Measurements from ENCODE around the gene GLA.

GLA gene

DNA sequence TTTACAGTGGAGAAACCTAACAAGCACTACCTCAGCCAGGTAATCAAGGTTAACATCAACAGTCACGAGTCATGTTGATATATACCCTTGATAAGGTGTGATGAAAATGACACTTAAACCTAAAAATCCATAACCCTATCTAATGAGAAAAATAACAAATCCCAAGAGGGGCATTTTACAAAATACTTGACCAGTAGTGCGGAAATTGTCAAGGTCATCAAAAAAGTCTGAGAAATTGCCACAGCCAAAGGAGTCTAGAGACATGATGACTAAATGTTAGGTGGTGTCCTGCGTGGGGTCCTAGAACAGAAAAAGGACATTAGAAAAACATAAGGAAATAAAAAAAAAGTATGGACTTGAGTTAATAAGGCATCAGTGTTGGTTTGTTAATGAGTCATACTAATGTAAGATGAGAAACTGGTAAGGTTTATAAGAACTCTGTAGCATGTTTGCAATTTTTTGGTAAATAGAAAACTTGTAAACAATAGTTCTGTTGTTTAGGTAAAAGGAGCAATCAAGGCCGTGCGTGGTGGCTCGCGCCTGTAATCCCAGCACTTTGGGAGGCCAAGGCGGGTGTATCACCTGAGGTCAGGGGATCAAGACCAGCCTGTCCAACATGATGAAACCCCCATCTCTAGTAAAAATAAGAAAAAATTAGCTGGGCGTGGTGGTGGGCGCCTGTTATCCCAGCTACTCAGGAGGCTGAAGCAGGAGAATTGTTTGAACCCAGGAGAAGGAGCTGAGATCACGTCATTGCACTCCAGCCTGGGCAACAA lies 14.0 kb downstream of the GLA start:
- H3K4me3 ChIP-seq (ENCODE audit: low read depth, low read length), result no peak overlapping the region
- TF ChIP-seq, protein P1, sequence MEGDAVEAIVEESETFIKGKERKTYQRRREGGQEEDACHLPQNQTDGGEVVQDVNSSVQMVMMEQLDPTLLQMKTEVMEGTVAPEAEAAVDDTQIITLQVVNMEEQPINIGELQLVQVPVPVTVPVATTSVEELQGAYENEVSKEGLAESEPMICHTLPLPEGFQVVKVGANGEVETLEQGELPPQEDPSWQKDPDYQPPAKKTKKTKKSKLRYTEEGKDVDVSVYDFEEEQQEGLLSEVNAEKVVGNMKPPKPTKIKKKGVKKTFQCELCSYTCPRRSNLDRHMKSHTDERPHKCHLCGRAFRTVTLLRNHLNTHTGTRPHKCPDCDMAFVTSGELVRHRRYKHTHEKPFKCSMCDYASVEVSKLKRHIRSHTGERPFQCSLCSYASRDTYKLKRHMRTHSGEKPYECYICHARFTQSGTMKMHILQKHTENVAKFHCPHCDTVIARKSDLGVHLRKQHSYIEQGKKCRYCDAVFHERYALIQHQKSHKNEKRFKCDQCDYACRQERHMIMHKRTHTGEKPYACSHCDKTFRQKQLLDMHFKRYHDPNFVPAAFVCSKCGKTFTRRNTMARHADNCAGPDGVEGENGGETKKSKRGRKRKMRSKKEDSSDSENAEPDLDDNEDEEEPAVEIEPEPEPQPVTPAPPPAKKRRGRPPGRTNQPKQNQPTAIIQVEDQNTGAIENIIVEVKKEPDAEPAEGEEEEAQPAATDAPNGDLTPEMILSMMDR (IDR thresholded peaks at IDR 0.05; ENCODE audit: control insufficient read depth, extremely low read depth, insufficient read depth), result no peak
- no peak for DNase-seq (ENCODE audit: low read depth)

DNA sequence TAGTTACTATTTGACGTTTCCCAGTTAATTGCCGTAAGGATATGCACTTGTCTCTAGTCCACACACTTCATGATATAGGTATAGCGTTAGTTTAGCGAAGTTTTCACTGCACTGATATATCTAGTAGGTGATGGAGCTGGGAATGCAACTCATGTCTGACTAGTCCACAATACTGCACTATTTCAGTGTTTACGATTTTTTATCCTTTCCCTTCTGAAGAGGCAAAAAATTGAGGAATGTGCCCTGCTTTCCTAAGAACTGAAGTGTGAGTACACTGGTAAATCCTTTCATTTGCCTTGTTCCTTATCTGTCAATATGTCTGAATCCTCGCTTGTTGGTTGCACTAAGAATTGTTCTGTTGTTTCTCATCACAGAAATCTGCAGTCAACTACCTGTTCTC lies 15.9 kb downstream of the GLA start:
- TF ChIP-seq, protein P1 (IDR thresholded peaks at IDR 0.05; ENCODE audit: control insufficient read depth, extremely low read depth, insufficient read depth), result no peak
- no peak for DNase-seq (ENCODE audit: low read depth)

DNA sequence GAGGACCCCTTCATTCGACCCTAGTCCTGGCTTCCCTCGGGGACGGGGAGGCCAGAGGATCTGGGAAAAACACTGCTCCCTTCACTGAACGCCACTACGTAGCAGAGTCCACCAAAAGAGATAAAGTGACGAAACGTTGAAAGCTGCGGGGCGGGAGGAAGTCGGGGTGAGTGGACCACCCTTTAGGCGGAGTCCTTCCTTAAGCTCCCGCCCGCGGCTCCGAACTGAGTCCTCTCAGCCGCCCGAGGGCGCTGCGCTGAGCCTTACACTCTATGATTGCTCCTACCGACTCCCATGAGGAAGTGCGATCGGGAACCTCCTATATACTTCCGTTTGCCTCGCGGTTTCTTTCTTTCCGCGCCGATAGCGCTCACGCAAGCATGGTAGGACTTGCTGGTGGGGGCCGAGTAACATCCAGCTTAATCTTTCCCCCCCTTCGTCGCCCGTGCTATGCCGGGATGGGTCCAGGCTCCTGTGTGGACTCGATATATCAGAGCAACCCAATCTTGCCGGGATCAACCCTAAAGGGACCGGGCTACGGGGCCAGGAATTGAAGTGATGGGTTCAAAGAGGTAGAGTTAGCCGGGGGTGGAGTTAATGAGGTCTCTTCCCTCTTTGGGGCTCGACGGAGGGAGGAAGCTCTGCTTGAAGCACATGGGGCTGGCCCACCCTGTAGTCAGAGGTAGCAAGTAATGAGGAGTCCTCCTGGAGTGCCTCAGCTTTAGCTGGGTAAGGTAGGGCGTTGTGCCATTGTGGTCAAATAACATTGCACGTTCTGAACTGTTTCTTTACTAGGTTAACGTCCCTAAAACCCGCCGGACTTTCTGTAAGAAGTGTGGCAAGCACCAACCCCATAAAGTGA lies 16.8 kb downstream of the GLA start, which contains the start of gene RPL36A:
RPL36A (plus strand) TSS at position 348 of the 862 bp plus-strand sequence; CDS start at position 381, 33 bp downstream.
- TF ChIP-seq, protein P1 (IDR thresholded peaks at IDR 0.05; ENCODE audit: control insufficient read depth, extremely low read depth, insufficient read depth), result peak; percentile 56
- H3K4me3 ChIP-seq (ENCODE audit: low read depth, low read length), result peak within 1 kb of the TSS; percentile 75
- DNase-seq (ENCODE audit: low read depth), result peak; percentile 72

More for the DNA sequence above, 15.9 kb downstream of the GLA start:
- H3K4me3 ChIP-seq (ENCODE audit: low read depth, low read length), result peak overlapping the region; percentile 75

DNA sequence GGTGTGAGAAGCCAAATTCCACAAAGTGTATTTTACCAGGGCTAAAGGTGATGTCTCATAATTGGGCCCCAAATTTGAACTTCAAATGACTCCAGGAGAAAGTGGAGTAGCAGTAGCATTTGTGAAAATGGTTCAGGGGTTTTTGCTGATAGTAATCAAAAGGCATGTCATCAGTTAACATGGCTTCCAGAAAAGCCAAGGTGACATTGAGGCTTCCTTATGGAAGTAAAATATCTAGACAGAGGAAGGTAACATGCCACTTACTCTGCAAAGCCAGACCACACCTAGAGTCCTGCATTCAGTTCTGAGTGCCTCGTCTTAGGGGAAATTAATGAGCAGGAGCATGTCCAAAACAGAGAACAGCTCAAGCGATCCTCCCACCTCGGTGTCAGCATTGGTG lies 19.1 kb downstream of the GLA start:
- H3K4me3 ChIP-seq (ENCODE audit: low read depth, low read length), result no peak overlapping the region
- TF ChIP-seq, protein P1 (IDR thresholded peaks at IDR 0.05; ENCODE audit: control insufficient read depth, extremely low read depth, insufficient read depth), result no peak
- DNase-seq (ENCODE audit: low read depth), result no peak

DNA sequence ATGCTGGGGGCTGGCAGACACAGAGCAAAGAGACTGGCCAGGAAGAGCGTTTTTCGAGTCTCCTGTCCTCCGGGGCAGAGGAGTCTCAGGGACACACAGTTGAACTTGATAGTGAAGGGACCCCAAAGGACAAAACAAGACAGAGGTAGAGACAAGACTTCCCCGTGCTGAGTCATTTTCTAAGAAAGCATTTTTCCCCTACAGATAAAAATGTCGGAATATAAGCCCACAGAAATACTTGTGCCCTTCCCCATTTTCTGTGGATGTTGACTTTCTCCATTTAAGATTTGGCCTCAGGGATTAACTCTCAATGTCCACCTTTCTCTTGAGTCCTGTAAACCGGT lies 21.2 kb downstream of the GLA start:
- TF ChIP-seq, protein P1 (IDR thresholded peaks at IDR 0.05; ENCODE audit: control insufficient read depth, extremely low read depth, insufficient read depth), result no peak
- no peak for DNase-seq (ENCODE audit: low read depth)
- no peak overlapping the region for H3K4me3 ChIP-seq (ENCODE audit: low read depth, low read length)

DNA sequence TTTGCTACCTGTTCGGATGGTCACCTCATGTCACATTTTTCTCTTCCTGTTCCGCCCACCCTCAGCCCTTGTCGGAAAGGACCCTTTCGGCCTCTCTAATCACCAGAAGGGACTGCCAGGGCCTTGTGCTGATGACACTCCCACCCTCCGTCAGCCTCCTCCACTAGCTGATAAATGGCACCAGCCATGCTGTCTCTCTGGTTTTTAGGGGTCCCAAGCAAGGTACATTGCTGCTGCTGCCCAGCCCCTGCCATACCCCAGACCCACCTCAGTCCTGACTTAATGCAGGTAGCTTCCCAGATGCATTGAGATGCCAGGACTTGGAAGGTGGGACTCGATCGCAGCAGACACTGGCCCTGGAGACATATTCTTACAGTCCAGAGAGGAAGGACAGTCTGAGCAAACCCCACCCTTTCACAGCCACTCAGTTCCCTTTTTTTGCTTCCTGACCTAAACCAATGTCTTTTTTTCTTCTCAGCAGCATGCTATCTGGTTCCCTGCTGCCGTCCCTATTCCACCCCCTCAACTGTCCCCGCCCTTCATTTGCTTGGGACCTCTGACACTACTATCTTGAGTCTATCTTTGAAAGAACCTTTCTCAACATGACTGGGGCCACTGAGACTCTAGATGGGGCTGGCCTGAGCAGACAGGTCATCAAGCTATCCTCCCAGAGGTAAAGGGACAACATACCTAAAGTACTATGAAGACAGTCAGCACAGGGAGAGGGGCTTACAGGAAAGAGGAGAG lies 21.8 kb downstream of the GLA start, which contains the start of gene BTK:
BTK (minus strand) TSS at position 397 of the 747 bp plus-strand sequence. CDS start 10,907 bp downstream, outside the sequence.
- H3K4me3 ChIP-seq (ENCODE audit: low read depth, low read length), result no peak within 1 kb of the TSS
- TF ChIP-seq, protein P1 (IDR thresholded peaks at IDR 0.05; ENCODE audit: control insufficient read depth, extremely low read depth, insufficient read depth), result no peak
- no peak for DNase-seq (ENCODE audit: low read depth)
